Esophagus squamous epithelium (tissue), 4 donors: ENCODE results near the gene TRMU.

Experiments
- CTCF ChIP-seq, 6 experiments: fragments of 450-650 bp in 4 of 6; fragments of 200-600 bp in 2 of 6; sonication (generic) in 2 of 6; IDR thresholded peaks; one replicate each; pipeline ENCODE4 v1.5.1; 2016 to 2019; ENCODE audit warnings: antibody characterized with exemption in 6 of 6, mild to moderate bottlenecking in 4 of 6, moderate library complexity in 4 of 6
- POLR2A ChIP-seq, 4 donors: fragments of 450-650 bp; IDR thresholded peaks; one replicate each; pipeline ENCODE4 v1.6.1; 2017; ENCODE audit warnings: antibody characterized with exemption in 4 of 4, mild to moderate bottlenecking in 4 of 4, moderate library complexity in 3 of 4

- no peak for TF ChIP-seq CTCF (IDR thresholded peaks at IDR 0.05)
- TF ChIP-seq POLR2A (IDR thresholded peaks at IDR 0.05), result no peak
Measured at GRCh38 chr22:46362203-46362933, 26.9 kb downstream of the TRMU start.
